GM19351 (cell line): ENCODE data around the gene UBE2QL1.
"Not testable (repeated sequence)": the region's sequence is repeated elsewhere in the genome, so short reads cannot be mapped to it uniquely, and the experiment has no call there.

ENCODE experiments used
- ATAC-seq: cut with Tn5 transposase; IDR thresholded peaks from one replicate; pipeline ENCODE4 v1.9.1; 2021; ENCODE audit warnings: mild to moderate bottlenecking, moderate library complexity; ENCODE audit not compliant: unreplicated experiment

UBE2QL1 gene

DNA sequence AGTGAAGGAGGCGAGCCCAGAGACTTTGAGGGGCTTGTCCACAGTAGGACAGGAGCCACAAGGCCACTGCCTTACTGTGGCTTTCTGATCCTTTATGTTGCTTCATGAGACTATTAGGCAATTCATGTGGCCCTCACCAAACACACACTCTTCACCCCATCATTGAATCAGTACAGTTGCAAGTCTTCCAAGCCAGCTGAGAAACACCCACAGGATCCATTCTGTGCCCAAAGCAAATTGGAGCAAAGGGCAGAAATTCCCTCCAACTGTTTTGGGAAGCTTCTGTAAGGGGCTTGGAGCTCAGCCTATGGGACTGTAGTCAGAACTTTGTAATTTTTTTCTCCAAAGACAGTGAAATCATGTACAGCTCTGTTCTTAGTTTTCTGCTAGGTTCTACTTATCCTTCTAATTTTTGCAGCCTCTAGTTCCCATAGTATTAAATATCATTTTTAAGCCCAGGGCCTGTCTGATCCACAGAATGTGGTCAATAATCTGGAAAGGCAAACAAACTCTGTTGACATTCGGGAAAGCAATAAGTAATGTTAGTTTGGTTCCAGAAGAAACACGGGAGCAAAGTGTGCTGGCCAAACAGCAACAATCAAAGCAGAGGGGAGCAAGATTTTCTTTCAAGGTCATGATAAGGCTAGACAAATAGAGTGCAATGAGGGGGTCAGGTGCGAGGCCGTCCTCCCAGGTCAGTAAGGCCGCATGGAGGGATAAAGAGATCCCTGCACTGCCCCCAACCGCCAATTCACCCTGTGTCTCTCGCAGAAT lies 47.0 kb downstream of the UBE2QL1 start:
- no peak for ATAC-seq

GRCh38 chr5:6496207-6496584 lies 47.5 kb downstream of the UBE2QL1 start:
- peak; percentile 90 for ATAC-seq

GRCh38 chr5:6496636-6497035 lies 48.0 kb downstream of the UBE2QL1 start:
- ATAC-seq = no peak

DNA sequence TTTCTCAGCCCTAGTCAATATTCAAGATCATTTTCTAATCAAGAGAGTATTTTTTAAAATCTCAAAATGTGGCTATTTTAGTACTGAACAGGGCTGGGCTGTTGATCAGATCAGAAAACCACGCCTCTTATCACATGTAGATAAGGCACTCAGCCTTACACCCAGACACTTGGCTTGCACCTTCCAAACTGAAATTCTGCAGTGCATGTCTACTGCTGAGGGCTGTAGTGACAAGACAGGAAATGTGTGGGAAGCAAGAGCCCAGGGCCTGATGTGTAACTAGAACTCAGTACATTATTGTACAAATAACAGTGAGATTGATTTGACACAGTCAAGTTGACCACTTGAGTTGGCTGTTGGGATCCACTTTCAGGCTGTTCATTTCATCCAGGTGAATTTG lies 48.6 kb downstream of the UBE2QL1 start:
- ATAC-seq = peak; percentile 22

DNA sequence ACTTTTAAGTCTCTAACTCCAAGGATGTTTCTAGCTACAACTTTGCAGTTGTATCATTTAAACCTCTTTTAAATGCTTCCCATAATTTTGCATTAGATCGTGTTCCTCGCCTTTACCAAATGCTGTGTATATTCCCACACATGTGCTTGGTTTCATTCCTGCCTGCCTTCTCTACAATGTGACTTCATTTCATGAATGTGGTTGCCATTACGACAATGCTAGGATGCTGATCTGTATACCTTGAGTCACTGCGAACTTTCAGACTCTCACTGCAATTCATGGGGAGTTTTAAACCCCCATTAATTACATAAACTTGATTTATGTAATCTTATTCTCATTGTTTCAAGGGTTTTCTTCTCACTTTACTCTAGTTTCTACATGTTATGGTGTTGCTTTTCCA lies 50.3 kb downstream of the UBE2QL1 start:
- no peak for ATAC-seq

GRCh38 chr5:6501701-6502100 lies 53.0 kb downstream of the UBE2QL1 start:
- peak; percentile 44 for ATAC-seq

DNA sequence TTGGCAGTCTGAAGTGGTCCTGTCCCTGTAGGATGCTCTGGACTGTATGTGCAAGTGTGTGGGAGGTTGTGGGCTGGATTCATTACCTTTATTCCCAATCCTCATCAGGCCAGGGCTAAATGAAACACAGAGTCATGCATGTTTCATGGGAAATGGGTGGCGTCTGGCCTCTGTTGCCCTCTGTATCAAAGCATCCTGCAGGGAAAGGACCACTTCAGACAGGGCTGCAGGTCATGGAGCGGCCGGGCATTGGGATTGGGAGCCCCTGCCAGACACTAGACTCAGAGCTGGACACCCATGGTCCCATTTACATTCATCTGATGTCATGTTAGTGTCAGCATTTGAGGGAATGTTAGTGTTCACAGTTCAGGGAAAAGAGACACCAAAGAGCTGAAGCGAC lies 53.8 kb downstream of the UBE2QL1 start:
- no peak for ATAC-seq

DNA sequence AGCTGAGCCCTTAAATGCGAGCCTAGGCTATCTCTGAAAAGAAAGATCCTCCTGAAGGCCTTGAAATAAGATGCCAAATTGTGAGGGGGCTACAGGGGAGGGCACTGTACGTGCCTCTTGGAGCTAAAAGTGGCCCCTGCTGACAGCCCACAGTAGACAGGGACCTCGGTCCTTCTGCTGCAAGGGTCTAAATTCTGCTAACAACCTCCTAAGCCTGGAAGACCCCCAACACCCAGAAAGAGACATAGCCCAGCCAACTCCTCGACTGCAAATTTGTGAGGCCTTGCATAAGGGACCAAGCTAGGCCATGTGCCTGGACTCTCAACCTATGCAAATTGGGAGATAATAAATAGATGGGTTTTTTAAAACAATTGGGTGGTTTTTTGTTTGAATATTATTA lies 54.7 kb downstream of the UBE2QL1 start:
- ATAC-seq = no peak

GRCh38 chr5:6504677-6505415 lies 56.2 kb downstream of the UBE2QL1 start:
- no peak for ATAC-seq

- no peak for ATAC-seq
Measured at GRCh38 chr5:6505416-6505755, 56.7 kb downstream of the UBE2QL1 start.

DNA sequence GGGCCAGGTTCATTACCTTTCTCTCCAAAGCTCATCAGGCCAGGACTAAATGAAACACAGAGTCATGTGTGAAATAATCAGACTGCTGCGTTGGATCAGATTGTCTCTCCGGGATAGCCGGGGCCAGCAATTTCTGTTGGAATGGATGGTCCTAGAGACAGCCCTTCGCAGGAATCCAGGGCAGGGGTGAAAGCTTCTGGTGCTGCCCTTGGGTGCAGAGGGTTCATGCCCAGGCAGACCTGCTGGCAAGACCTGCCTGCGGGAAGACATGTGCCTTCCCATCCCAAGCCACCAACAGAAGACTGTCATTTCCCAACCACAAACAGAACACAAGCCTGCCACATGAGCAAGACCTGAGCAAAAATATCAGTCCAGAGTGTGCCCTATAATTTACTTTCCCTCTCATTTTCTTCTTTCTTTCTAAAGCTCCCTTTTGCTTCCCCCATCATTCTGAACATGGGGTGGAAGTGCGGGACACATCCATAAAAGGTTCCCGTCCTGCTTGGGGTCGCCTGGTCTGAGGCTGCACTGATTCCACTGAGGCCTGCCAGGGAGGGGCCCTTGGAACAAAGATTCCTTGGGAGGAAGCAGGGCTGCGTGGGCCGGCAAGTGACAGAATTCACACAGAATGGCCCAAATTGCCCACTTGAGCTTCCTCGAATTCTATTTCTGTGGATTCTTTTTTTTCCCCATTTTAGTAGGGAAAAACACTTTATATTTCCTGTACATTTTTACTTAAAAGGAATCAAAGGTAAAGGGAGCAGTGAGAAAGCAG lies 57.3 kb downstream of the UBE2QL1 start:
- ATAC-seq = no peak

GRCh38 chr5:6506611-6507010 lies 58.0 kb downstream of the UBE2QL1 start:
- no peak for ATAC-seq

- ATAC-seq = no peak
Measured at GRCh38 chr5:6508931-6509330, 60.3 kb downstream of the UBE2QL1 start.

GRCh38 chr5:6510132-6510531 lies 61.5 kb downstream of the UBE2QL1 start:
- no peak for ATAC-seq

GRCh38 chr5:6510973-6511372 lies 62.3 kb downstream of the UBE2QL1 start:
- ATAC-seq = no peak

- not testable (repeated sequence) for ATAC-seq
Measured at GRCh38 chr5:6515812-6516211, 67.2 kb downstream of the UBE2QL1 start.

DNA sequence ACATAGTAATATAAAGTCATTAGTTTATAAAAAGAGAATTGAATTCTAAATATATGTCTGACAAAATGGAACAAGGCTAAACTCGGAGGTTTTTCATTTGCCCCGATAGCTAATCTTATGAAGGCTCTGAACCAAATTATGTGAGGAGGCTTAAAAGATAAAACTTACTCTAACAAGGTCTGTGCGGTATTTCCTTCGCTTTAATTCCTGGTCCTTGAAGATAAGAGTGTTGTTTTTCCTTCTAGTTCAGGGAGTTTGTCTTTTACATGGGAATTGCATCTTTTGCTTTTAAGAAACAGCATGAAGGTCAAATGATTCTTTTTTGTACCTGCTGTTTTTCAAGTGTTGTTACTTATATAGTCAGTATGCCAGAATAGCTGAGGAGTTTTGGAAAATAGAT lies 68.2 kb downstream of the UBE2QL1 start:
- ATAC-seq = no peak

DNA sequence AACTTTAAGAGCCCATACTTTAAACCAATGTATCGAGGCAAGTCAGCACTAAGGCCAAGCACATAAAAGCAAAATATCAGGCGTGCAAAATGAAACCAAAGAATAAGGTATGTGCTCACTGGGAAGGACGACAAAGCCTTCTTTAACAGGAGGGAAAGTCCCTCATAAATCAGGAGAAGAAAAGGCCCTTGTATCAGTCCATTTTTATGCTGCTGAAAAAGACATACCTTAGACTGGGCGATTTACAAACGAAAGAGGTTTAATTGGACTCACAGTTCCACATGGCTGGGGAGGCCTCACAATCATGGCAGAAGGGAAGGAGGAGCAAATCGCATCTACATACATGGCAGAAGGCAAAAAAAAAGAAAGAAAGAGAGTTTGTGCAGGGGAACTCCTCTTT lies 68.9 kb downstream of the UBE2QL1 start:
- no peak for ATAC-seq

GRCh38 chr5:6518298-6519057 lies 69.8 kb downstream of the UBE2QL1 start:
- ATAC-seq = no peak

- ATAC-seq = no peak
Measured at GRCh38 chr5:6520201-6520600, 71.5 kb downstream of the UBE2QL1 start.

DNA sequence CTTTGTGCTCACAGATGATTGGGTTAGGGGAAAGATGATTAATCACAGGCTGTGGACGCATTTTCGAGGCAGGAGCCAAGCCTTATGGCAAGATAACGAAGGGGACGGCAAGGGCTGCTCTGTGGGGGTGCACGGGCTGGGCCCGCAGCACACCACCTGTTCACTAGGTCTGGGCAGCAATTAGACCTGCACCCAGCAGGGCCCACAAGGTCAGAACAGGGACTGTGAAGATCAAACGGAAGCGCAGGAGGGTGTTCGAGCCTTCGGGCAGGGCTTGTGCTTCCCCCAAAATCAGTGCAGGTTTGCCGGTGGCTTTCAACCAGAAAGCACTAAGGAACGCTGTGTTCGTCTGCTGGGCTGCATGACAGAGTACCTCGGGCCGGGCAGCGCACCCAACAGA lies 73.7 kb downstream of the UBE2QL1 start:
- ATAC-seq = no peak
